ENCODE results near the gene NLGN4X.

The NLGN4X gene

GRCh38 chrX:6149060-6149872 is 79.4 kb downstream of the NLGN4X start:
- DNase-seq, result no peak

- no peak for DNase-seq
Measured at GRCh38 chrX:6134255-6134654, 94.4 kb downstream of the NLGN4X start.

DNA sequence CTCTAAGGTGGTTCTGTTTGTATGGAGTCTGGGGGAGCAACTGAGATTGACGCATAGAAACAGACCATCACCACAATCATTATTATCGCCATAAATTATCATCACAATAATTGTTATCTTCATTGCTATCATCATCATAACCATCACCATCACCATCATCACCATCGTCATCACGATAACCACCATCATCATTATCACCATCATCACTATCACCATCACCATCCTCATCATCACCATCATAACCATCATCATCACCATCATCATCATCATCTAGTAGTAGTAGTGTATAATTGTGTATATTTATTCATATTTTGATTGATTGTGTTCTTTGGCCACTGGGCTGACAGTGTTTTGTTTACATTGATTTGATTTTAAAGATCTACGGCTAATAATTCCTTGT is 95.7 kb downstream of the NLGN4X start:
- no peak for DNase-seq

DNA sequence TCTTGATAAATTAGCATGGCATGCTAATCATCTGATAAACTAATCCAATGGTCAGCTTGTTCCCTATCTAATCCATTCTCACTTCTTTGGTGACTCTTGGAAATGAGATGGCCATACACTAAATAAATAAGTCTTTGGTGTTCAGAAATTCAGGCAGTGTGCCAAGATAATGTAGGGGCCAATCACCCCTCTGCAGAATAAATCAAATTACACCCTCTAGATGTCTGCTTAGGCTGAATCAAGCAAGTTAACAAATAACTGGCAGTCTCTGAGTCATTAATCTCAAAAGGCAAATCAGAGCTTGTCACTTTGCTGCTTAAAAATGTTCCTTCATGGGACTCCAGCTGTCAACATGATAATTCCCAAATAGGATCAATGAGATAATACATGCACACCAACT is 97.4 kb downstream of the NLGN4X start:
- no peak for DNase-seq

DNA sequence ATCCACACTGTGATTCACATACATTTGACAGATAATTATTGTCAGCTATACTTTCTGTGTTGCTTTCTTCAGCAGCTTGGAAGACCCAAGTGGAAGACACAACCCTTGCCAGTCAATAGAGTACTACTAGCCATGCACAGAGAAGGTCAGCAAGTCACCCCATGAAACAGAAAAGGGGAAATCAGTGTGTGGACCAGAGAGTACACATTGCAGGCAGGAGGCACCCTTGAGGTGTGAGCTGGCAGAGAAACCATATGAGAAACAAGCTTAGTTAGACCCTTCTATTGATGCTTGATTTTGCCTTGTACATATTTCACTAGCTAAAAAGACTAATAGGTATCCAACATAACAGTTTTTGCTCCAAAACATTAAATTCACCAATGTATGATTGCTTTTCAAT is 99.5 kb downstream of the NLGN4X start:
- no peak for DNase-seq

GRCh38 chrX:6120329-6120728 is 108.3 kb downstream of the NLGN4X start:
- no peak for DNase-seq

- DNase-seq, result no peak
Measured at GRCh38 chrX:6095469-6095868, 133.2 kb downstream of the NLGN4X start.

DNA sequence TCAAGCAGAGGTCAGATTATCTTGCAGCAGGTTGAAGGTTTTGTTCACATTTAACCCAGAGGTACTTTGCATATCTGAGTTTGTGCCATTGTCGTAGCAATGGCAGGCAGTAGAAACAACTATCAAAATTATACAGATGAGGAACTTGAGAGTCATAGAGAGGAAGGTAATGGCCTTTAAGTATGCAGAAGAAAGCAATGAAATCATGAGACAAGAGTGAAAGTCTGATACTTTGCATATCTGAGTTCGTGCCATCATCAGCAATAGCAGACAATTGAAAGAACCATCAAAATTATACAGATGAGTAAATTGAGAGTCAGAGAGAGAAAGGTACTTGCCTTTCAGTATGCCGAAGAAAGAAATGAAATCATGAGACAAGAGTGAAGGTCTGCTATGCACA is 154.1 kb downstream of the NLGN4X start:
- DNase-seq, result no peak

DNA sequence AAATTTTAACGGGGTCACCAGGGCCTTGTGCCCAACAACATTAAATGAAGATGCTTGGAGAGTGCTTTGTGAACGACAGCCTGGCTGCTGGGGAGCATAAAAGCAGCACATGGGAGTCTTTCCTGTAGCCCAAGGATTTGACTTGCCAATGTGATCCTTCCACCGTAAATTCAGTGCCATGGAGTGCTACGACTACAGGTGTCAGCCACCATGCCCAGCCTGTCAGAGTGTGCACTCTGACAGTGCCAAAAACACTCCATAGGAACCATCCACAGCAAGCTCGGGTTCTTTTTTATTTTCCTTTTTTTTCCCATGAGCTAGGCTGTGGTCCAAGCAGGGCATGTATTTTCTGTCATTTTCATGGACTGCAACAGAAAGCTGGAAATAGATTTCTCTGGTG is 156.9 kb downstream of the NLGN4X start:
- no peak for DNase-seq

DNA sequence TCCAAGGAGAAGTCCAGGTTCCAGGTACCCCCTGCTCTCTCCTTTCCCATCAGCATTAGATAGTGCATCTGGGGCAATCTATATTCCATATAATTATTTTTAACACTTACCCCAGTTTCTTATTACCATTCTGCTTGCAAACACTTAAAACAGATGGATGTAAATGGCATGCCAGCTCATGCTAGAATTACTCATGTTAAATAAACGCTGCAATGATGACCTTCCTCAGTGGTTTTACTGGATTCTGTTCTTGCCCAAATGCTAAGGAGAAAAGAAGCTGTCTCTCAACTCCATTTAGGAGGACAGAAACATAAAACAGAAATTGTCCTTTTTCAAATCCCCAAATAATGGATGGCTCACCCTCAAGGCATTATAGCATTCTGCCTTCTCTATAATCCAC is 161.1 kb downstream of the NLGN4X start:
- no peak for DNase-seq

DNA sequence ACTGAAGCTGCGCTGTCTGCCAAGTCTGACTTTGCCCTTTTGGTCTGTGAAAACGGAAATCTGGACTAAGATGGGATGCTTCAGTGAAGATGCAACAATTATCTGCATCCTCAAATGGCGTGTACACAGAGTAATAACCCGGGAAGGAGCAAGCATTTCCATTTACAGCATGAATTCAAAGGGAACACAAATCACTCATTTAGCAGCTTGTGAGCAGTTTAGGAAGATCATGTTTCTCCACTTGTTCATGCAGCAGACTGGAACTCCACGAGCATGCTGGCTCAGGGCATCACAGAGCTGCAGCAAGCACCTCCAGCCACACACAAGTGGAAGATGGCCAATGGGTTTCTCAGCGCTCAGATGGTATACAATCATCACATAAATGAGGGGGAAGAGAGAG is 175.5 kb downstream of the NLGN4X start:
- no peak for DNase-seq

- DNase-seq, result no peak
Measured at GRCh38 chrX:6052111-6052745, 176.4 kb downstream of the NLGN4X start.

DNA sequence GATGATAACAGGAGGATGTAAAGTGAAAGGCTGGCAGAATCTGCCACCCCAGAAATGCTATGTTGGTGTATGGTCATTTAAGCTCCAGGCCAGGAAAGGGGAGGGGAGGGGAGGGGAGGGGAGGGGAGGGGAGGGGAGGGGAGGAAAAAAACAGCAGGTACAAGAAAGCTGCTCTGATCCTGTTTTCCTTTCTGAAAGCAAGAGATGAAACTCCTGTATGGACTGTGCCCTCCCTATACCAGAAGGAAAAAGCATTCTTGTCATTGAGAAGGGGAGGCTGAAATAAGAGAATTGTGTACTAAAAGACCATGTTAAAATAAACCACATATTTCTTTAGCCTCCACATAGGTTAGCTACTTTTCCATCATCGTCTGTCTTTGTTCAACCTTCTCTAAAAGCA is 179.5 kb downstream of the NLGN4X start:
- no peak for DNase-seq

- DNase-seq, result no peak
Measured at GRCh38 chrX:6041630-6042029, 187.0 kb downstream of the NLGN4X start.

DNA sequence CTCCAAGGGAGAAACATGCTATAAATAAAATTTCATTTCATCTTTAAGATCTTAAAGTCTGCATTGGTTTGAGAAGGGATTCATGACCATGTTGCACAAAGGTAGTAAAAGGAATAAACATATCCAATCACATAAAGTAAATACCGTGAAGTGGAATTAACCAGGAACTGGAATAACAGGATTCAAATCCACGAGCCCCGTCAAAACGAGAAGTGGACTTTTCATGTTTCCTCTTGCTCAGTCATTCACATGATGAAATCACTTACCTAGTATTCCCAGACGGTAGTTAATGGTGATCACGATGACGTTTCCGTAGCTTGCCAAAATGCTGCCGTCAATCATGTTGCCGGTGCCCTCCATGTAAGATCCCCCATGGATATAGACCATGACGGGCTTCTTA is 199.7 kb downstream of the NLGN4X start:
- DNase-seq, result no peak

- DNase-seq, result no peak
Measured at GRCh38 chrX:6026980-6027379, 201.7 kb downstream of the NLGN4X start.

DNA sequence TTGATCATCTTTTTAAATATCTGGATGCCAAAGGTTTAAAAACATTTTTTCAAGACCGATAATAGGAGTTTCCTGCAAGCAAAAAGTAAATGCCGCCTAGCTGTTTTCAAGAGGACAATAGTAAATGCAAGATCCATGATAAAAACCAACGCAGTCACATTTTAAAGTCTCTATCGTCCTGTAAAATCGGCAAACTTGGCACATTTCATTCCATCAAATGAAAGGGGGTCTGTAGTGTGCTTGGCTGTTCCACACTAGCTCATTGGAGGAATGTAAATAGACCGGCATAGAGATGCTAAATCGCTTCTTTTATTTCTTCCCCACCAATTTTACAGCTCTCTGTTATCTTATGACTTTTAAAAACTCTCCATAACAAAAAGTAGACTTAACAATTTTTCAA is 202.2 kb downstream of the NLGN4X start:
- no peak for DNase-seq

- no peak for DNase-seq
Measured at GRCh38 chrX:6024204-6024603, 204.5 kb downstream of the NLGN4X start.

GRCh38 chrX:6021316-6022091 is 207.2 kb downstream of the NLGN4X start:
- DNase-seq, result no peak

DNA sequence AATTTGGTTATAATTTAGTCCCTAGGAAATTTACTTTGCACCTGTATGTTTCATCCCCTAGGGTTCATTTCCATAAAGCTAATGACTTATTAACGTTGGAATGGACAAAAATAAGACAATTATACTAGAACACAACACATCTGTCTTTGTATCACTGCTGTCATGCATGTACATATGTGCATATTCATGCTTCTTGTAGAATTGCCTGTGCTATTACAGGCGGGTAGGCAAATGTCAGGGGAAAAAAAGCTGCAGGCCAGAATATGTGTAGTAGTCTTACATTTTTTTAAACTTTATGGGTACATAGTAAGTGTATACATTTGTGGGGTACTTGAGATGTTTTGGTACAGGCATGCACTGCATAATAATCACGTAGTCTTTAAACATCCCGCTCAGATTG is 209.6 kb downstream of the NLGN4X start:
- no peak for DNase-seq

DNA sequence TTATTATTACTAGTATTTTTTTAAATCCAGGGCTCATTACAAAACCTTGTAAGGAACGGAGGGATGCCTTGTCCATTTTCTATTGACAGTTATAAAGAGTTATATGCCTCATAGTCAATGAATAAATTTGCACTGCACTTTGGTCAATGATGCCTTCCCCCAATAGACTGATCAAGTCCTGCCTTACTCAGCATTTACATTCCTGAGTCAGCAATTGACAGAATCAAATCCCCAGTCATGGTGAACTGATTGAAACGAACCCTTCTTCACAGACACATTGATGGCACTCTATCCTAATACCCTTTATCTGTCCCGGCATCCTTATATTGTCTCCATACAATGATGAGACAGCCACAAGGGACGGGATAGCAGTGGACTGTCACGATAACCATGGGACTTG is 213.2 kb downstream of the NLGN4X start:
- DNase-seq, result no peak

GRCh38 chrX:6012357-6012756 is 216.3 kb downstream of the NLGN4X start:
- DNase-seq, result no peak

DNA sequence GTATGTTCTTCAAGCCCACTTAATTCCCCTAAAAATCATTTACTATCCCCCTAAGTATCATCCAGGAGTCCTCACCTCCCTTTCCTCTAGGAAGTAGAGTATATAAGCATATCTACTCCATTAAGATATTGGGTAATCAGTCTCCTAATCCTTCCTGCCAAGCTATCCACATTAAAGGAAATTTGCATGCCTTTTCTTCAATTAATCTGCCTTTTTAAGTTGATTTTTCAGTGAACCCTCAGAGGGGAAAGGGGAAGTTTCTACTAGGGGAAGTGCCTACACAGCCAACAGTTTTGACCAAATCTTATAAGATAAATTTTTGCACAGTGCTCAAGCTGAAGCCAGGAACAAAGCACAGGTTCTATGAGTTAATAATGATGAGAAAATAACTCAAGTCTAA is 222.8 kb downstream of the NLGN4X start:
- DNase-seq, result no peak

DNA sequence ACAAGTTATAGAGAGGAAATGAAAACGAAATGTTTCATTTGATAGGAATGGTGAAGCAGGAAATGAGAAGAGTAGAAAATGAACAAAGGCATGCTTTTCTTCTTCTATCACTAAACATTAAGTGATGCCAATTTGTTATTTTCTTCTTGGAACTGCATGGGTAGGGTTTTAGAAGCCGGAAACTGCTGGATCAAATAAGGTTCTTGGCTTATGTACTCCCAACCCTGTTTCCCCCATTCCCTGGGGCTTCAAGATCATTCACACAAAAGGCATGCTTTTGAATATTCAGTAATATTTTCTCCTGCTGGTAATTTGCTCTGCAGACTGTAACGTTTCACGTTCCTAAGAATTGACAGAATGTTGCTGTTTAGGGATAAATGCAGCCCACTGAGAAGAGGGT is 224.1 kb downstream of the NLGN4X start:
- no peak for DNase-seq
